Subcutaneous abdominal adipose tissue (tissue), 5 donors: Measurements from ENCODE around the gene LYRM2.
A peak's percentile ranks its signal among the peaks of the same experiment; 100 is the strongest.
"Not testable (repeated sequence)": the region's sequence is repeated elsewhere in the genome, so short reads cannot be mapped to it uniquely, and the experiment has no call there.

Source experiments
- H3K27ac ChIP-seq: one replicate; pipeline ENCODE4 v1.7.0; 2013; ENCODE audit warnings: low read depth, mild to moderate bottlenecking, inconsistent platforms, low read length, moderate library complexity
- H3K27me3 ChIP-seq, 5 donors: one replicate each; pipeline ENCODE4 v1.7.0; 2013; ENCODE audit warnings: low read length in 5 of 5, inconsistent platforms in 1 of 5; ENCODE audit not compliant: control insufficient read depth in 5 of 5, insufficient read depth in 4 of 5
- H3K36me3 ChIP-seq, 5 donors: one replicate each; pipeline ENCODE4 v1.7.0; 2013; ENCODE audit warnings: low read length in 5 of 5; ENCODE audit not compliant: control insufficient read depth in 5 of 5, insufficient read depth in 5 of 5
- H3K4me1 ChIP-seq, 5 donors: one replicate each; pipeline ENCODE4 v1.7.0; 2013; ENCODE audit warnings: low read length in 5 of 5, mild to moderate bottlenecking in 3 of 5, moderate library complexity in 1 of 5; ENCODE audit not compliant: control insufficient read depth in 5 of 5, insufficient read depth in 5 of 5
- H3K4me3 ChIP-seq, 5 donors: one replicate each; pipeline ENCODE4 v1.7.0; 2013; ENCODE audit warnings: low read length in 5 of 5, low read depth in 1 of 5
- H3K9ac ChIP-seq, 5 donors: one replicate each; pipeline ENCODE4 v1.7.0; 2013; ENCODE audit warnings: low read length in 5 of 5, mild to moderate bottlenecking in 4 of 5, moderate library complexity in 3 of 5
- H3K9me3 ChIP-seq, 5 donors: one replicate each; pipeline ENCODE4 v1.7.0; 2013; ENCODE audit warnings: low read length in 5 of 5; ENCODE audit not compliant: control insufficient read depth in 5 of 5
- donor health status: healthy.
- donor health status: healthy.
- donor health status: healthy.
- donor health status: healthy.
- donor health status: healthy.

The LYRM2 gene

GRCh38 chr6:89650579-89650978 is 12.0 kb upstream of the LYRM2 start:
- Histone ChIP-seq H3K9ac (no peak overlapping the region), H3K9me3 (no peaks in the 10 kb centered on the region), H3K27ac (no peak overlapping the region), H3K4me1 (no peaks in the 10 kb centered on the region), H3K27me3 (no peaks in the 10 kb centered on the region), H3K4me3 (no peak overlapping the region), H3K36me3 (peaks cover 50 to 80% (median 76%) of the 10 kb centered on the region in 5 donors)

DNA sequence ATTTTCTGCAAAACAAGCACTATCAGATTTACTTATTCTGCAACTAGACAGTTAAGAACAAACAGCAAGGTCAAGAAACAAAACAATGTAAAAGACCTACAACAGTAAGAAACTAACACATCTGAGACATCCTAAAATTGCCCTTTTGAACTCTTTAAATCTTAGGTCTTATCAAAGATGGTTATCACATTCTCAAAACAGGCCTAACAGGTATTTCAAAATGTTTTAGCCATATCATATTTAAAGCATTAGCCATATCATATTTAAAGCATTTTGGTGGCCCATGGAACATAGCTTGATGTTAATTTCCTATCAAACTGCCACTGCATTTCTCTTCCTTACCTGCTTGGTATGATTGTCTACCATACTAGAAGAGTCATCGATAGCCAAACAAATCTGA is 11.1 kb upstream of the LYRM2 start:
- Histone ChIP-seq H3K36me3 (peaks cover 46 to 78% (median 72%) of the 10 kb centered on the region in 5 donors), H3K9me3 (no peaks in the 10 kb centered on the region), H3K9ac (no peak overlapping the region), H3K4me3 (no peak overlapping the region), H3K4me1 (no peaks in the 10 kb centered on the region), H3K27me3 (no peaks in the 10 kb centered on the region), H3K27ac (no peak overlapping the region)

GRCh38 chr6:89644864-89645263 is 6.3 kb upstream of the LYRM2 start:
- H3K9me3 ChIP-seq = no peaks in the 10 kb centered on the region
- H3K4me3 ChIP-seq = no peak overlapping the region
- H3K9ac ChIP-seq = no peak overlapping the region
- H3K36me3 ChIP-seq = peaks cover 45 to 58% (median 54%) of the 10 kb centered on the region in 5 donors
- H3K4me1 ChIP-seq = no peaks in the 10 kb centered on the region
- H3K27me3 ChIP-seq = no peaks in the 10 kb centered on the region
- H3K27ac ChIP-seq = no peak overlapping the region

DNA sequence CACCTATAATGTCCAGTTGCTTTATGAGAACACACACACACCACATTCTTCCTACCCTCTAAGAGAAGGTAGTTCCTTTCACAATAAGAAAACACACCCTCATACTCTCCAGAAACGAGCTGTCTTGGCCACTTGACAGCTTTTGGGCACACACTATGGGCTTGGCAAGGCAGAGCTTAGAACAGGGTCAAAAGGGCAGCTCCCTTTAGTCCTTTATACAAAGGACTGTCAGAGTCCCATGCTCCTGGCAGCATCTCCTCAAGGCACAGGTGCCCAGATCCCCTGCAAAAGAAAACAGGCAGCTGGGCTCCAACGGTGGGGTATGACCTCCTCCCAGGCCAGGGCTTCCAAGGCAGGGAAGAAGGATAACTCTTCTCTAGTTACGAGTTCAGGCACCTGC is 4.9 kb upstream of the LYRM2 start:
- H3K36me3 ChIP-seq = peaks cover 38 to 50% (median 44%) of the 10 kb centered on the region in 5 donors
- no peak overlapping the region for H3K27ac ChIP-seq
- H3K27me3 ChIP-seq = no peaks in the 10 kb centered on the region
- H3K4me3 ChIP-seq = no peak overlapping the region
- H3K9me3 ChIP-seq = no peaks in the 10 kb centered on the region
- no peak overlapping the region for H3K9ac ChIP-seq
- peaks cover 0 to 10% (median 7%) of the 10 kb centered on the region in 5 donors for H3K4me1 ChIP-seq

DNA sequence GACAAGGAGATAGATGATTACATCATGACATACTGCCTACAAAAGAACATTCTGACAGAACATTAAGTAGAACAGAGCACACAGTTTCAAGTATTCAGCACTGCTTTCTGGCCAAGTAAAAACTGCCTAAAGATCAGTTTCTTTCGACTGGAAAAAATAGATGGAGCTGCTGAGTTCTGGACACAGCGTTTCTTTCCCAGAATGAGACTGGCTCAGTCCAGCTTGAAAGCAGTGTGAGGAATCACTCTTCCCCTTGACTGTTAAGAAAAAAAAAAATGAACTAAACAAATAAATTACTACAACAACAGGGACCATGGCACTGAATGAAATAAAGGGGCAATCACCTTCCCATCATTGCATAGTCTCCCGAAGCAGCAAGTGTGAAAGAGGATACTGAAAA is 4.4 kb upstream of the LYRM2 start:
- H3K4me3 ChIP-seq = no peak overlapping the region
- H3K4me1 ChIP-seq = peaks cover 0 to 12% (median 10%) of the 10 kb centered on the region in 5 donors
- H3K27ac ChIP-seq = no peak overlapping the region
- H3K9me3 ChIP-seq = no peaks in the 10 kb centered on the region
- H3K27me3 ChIP-seq = no peaks in the 10 kb centered on the region
- no peak overlapping the region for H3K9ac ChIP-seq
- H3K36me3 ChIP-seq = peaks cover 38 to 47% (median 40%) of the 10 kb centered on the region in 5 donors

DNA sequence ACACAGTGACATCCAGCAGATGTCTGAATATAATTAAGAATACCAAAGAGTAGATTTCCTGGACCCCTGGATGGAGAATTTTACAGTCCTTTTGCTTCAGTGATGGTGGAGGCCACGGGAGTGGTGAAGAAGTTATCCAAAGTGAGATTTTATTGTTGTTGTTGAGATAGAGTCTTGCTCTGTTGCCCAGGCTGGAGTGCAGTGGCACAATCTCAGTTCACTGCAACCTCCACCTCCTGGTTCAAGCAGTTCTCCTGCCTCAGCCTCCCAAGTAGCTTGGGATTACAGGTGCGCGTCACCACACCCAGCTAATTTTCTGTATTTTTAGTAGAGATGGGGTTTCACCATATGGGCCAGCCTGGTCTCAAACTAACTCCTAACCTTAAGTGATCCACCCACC is 3.0 kb upstream of the LYRM2 start:
- H3K9ac ChIP-seq, H3K4me3 ChIP-seq, H3K9me3 ChIP-seq, H3K27ac ChIP-seq, H3K27me3 ChIP-seq: not testable (repeated sequence)
- peaks cover 25 to 34% (median 33%) of the 10 kb centered on the region in 5 donors for H3K36me3 ChIP-seq
- H3K4me1 ChIP-seq = peaks cover 1 to 17% (median 15%) of the 10 kb centered on the region in 5 donors

GRCh38 chr6:89640804-89641203 is 2.3 kb upstream of the LYRM2 start:
- Histone ChIP-seq H3K9me3 (no peaks in the 10 kb centered on the region), H3K9ac (no peak overlapping the region), H3K27ac (no peak overlapping the region), H3K27me3 (no peaks in the 10 kb centered on the region), H3K4me1 (peaks cover 1 to 17% (median 15%) of the 10 kb centered on the region in 5 donors), H3K36me3 (peaks cover 22 to 34% (median 34%) of the 10 kb centered on the region in 5 donors), H3K4me3 (no peak overlapping the region)

DNA sequence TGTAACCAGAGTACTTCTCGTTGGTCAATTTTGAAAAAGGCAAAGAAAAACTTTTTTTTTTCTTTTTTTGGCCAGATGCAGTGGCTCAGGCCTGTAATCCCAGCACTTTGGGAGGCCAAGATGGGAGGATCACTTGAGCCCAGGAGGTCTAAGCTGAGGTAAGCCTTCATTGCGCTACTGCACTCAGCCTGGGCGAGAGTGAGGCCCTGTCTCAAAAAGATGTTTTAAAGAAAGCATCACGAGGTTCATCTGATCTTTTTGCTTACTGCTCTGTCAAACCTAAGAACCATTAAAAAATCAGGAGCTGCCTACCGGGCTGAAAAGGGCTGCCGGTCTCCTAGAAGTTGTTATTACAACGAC is 607 bp downstream of the LYRM2 start:
- no peaks in the 10 kb centered on the region for H3K9me3 ChIP-seq
- peak overlapping the region; percentile 78 to 100 (median 90) for H3K4me3 ChIP-seq
- peak overlapping the region; percentile 74 to 93 (median 89) for H3K9ac ChIP-seq
- H3K36me3 ChIP-seq = peaks cover 5 to 21% (median 12%) of the 10 kb centered on the region in 5 donors
- no peaks in the 10 kb centered on the region for H3K27me3 ChIP-seq
- peak overlapping the region; percentile 86 for H3K27ac ChIP-seq
- peaks cover 1 to 17% (median 15%) of the 10 kb centered on the region in 5 donors for H3K4me1 ChIP-seq

DNA sequence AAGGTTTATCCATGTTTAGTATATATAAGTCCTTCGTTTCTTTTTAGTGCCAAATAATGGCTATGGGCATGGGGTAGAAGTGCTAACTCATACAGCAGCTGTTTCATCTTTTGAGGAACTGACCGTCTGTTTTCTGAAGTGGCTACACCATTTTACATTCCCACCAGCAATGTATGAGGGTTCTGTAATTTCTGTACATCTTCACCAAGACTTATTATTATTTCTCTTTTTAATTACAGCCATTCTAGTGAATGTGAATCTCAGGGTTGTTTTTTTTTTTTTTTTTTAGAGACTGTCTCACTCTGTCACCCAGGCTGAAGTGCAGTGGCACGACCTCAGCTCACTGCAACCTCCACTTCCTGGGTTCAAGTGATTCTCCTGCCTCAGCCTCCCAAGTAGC is 2.1 kb downstream of the LYRM2 start:
- H3K4me3 ChIP-seq, H3K27me3 ChIP-seq, H3K27ac ChIP-seq, H3K9ac ChIP-seq, H3K9me3 ChIP-seq: not testable (repeated sequence)
- Histone ChIP-seq H3K4me1 (peaks cover 1 to 17% (median 15%) of the 10 kb centered on the region in 5 donors), H3K36me3 (peaks cover 4 to 17% (median 8%) of the 10 kb centered on the region in 5 donors)

DNA sequence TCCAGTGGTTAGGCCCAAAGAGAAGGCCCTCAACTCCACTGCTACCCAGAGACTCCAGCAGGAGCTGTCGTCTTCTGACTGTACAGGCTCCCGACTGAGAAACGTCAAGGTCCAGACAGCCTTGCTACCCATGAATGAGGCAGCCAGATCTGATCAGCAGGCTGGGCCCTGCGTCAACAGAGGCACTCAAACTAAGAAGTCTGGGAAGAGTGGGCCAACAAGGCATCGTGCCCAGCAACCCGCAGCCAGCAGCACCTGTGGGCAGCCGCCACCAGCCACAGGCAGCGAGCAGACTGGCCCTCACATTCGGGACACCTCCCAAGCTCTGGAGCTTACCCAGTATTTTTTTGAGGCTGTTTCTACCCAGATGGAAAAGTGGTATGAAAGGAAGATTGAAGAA is 8.1 kb downstream of the LYRM2 start:
- peaks cover 0 to 4% (median 0%) of the 10 kb centered on the region in 5 donors for H3K4me1 ChIP-seq
- H3K9me3 ChIP-seq = no peaks in the 10 kb centered on the region
- no peak overlapping the region for H3K9ac ChIP-seq
- no peak overlapping the region for H3K27ac ChIP-seq
- no peaks in the 10 kb centered on the region for H3K27me3 ChIP-seq
- peaks cover 5 to 35% (median 18%) of the 10 kb centered on the region in 5 donors for H3K36me3 ChIP-seq
- no peak overlapping the region for H3K4me3 ChIP-seq

- no peak overlapping the region for H3K4me3 ChIP-seq
- peaks cover 0 to 26% (median 16%) of the 10 kb centered on the region in 5 donors for H3K36me3 ChIP-seq
- H3K27me3 ChIP-seq = no peaks in the 10 kb centered on the region
- no peaks in the 10 kb centered on the region for H3K9me3 ChIP-seq
- no peak overlapping the region for H3K27ac ChIP-seq
- no peak overlapping the region for H3K9ac ChIP-seq
- H3K4me1 ChIP-seq = peaks cover 0 to 4% (median 0%) of the 10 kb centered on the region in 5 donors
These were observed 14.8 kb downstream of the LYRM2 start for GRCh38 chr6:89623749-89624148.
